ENCODE results near the gene PRMT7.
A peak's percentile ranks its signal among the peaks of the same experiment; 100 is the strongest.

The PRMT7 gene

GRCh38 chr16:68363658-68364521, 53.1 kb downstream of the PRMT7 start:
- DNase-seq (ENCODE audit: low read depth in 2 of 2): no peak

GRCh38 chr16:68364561-68364998, 53.8 kb downstream of the PRMT7 start:
- no peak for DNase-seq (ENCODE audit: low read depth in 2 of 2)

GRCh38 chr16:68365167-68365817, 54.5 kb downstream of the PRMT7 start:
- no peak for DNase-seq (ENCODE audit: low read depth in 2 of 2)

- no peak for DNase-seq (ENCODE audit: low read depth in 2 of 2)
These were observed 55.2 kb downstream of the PRMT7 start for GRCh38 chr16:68366062-68366461.

DNA sequence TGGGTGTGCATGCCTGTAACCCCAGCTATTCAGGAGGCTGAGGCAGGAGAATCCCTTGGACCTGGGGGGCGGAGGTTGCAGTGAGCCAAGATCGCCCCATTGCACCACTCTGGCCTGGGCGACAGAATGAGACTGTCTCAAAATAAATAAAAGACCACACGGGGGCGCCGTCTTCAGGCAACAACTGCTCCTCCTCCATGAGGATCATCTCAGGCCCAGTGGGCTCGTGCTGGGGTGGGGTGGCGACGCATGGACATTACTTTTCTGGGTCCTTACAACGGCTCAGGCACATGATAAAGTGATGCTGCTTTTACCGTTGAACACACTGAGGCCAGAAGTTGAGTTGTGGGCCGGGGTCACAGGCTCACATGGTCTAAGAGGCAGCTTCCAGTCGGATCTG, 56.2 kb downstream of the PRMT7 start:
- DNase-seq (ENCODE audit: low read depth in 2 of 2): peak; percentile 30 to 49

DNA sequence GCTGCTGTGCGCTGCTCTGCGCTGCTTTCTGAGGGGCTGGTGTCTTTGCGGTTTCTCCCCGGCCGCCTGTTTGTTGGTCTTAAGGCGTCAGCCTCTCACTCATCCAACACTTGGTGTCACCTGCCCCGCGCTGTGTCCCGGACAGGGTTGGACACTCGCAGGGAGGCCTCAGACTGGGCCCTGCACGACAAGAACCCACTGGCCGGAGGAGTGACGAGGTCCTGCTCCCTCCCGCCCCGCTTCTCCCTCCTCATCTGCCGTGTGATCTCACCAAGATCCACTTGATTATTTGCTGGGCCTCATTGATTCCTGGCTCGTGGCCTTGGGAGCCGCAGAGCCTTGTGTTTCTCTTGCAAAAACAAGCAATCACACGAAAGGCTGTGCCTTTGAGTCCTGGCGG, 56.6 kb downstream of the PRMT7 start:
- DNase-seq (ENCODE audit: low read depth in 2 of 2): no peak

- no peak for DNase-seq (ENCODE audit: low read depth in 2 of 2)
These were observed 57.1 kb downstream of the PRMT7 start for GRCh38 chr16:68367891-68368290.

GRCh38 chr16:68368301-68368888, 57.6 kb downstream of the PRMT7 start:
- no peak for DNase-seq (ENCODE audit: low read depth in 2 of 2)

DNA sequence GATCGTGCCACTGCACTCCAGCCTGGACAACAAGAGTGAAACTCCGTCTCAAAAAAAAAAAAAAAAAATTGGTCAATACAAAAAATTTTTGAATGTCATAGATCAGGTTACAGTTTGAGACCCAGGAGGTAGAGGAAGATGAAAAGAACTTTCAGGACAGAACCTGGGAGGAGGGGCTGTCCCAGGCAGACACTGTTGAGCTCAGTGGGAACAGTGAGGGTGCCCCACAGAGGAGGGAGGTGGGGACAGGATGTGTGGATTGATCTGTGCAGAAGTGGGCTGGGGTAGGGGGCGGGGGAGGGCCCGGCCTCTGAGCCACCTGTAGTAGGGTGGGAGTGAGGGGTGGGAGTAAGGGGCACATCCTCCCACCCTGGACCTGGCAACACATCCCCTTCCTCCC, 58.3 kb downstream of the PRMT7 start:
- DNase-seq (ENCODE audit: low read depth in 2 of 2): no peak

- DNase-seq (ENCODE audit: low read depth in 2 of 2): peak in 1 of 2 donors; percentile 23
These were observed 59.1 kb downstream of the PRMT7 start for GRCh38 chr16:68369697-68370580.

DNA sequence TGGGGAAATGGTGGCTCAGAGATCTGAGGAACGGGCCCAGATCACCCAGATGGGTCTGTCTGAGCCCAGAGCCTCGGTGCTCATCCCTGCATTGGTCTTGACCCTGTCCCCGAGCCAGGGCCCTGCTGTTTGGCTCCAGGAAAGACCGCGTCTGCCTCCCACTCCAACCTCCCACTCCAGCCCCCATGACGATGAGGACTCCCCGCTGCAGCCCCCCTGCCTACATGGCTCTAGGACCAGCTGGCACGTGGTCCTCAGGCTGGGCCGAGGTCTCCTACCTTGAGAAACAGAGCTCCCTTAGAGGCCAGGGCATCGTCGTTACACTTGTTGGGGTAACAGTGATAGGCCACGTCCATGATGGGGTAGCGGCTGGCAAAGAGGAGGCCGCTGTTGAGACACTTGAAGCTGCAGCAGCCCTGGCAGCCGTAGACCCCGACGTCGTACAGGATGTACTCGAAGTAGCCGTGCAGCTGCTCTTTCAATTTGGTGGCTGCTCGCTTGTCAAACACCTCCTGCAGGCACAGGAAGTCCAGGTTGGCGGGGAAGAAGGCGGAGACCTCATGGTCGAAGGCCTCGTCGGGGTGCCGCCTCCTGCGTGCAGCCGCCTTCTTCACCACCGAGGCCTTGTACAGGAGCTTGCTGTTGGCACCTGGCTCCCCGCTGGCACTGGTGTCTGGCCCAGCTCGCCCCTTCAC, 59.9 kb downstream of the PRMT7 start:
- DNase-seq (ENCODE audit: low read depth in 2 of 2): no peak

GRCh38 chr16:68371276-68371651, 60.4 kb downstream of the PRMT7 start:
- DNase-seq (ENCODE audit: low read depth in 2 of 2): no peak

- no peak for DNase-seq (ENCODE audit: low read depth in 2 of 2)
These were observed 61.0 kb downstream of the PRMT7 start for GRCh38 chr16:68371706-68372380.

- DNase-seq (ENCODE audit: low read depth in 2 of 2): no peak
These were observed 61.5 kb downstream of the PRMT7 start for GRCh38 chr16:68372381-68372720.

- no peak for DNase-seq (ENCODE audit: low read depth in 2 of 2)
These were observed 62.0 kb downstream of the PRMT7 start for GRCh38 chr16:68372806-68373205.

- no peak for DNase-seq (ENCODE audit: low read depth in 2 of 2)
These were observed 62.9 kb downstream of the PRMT7 start for GRCh38 chr16:68373528-68374245.

DNA sequence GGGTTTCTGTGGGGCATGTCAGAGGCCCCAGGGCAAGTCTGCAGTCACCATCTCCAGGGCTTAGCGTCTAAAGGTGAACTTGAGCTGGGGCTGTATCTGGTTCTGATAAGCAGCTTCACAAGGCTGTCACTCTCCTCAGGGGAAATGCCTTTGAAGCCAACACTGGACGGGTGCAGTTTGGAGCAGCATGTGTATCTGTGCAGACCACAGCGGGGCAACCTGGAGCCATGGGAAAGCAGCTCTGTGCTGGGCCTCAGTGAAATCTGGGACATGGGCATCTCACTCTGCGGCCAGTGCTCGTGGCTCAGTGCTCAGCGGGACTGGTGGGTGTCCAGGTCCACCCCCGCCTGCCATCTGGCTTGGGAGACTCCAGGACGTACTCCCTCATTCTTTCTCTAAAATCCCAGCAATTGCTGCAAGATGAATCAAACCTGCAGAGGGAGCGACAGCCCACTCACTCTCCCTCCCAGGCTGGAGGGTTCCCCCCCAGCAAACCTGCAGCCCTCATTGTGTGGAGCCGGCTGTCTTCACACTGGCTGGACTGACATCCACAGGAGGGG, 63.5 kb downstream of the PRMT7 start:
- DNase-seq (ENCODE audit: low read depth in 2 of 2): no peak

- no peak for DNase-seq (ENCODE audit: low read depth in 2 of 2)
These were observed 64.3 kb downstream of the PRMT7 start for GRCh38 chr16:68374961-68375660.

Measured in stimulated activated CD4-positive, alpha-beta T cell treated with anti-CD3 and anti-CD28 coated beads, Interleukin-4, amount 100 ng/mL, for 48 hours (primary cell).